Measurements from ENCODE around the gene DEDD. TPM values are rescaled to one million over a fixed set of nuclear protein-coding genes. Genes with fewer than 3 reads are reported as not detected.
A peak's percentile ranks its signal among the peaks of the same experiment; 100 is the strongest.

DEDD gene
- total RNA-seq, 2 experiments from 2014 or later, result 33.9 to 44.9 TPM

DNA sequence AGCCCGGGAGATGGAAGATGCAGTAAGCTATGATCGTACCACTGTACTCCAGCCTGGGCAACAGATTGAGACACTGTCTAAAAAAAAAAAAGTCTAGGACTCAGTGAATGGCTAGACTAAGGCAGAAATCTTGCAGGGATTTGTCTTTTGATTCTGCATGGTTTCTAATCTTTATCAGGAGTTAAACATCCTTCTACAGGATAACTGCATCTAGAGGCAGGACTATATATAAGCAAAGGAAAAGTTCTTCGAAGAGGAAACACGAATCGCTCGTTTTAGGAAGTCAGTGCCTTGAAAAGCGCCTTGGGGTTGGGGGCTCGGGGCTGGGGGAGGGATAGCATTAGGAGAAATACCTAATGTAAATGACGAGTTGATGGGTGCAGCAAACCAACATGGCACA is 20.7 kb upstream of the DEDD start:
- Mint-ChIP-seq H3K4me1 (peaks cover 16% of the 10 kb centered on the region), H3K4me3 (peak overlapping the region; percentile 94), H3K27me3 (no peaks in the 10 kb centered on the region), H3K36me3 (ENCODE audit: low read depth) (peaks cover 8% of the 10 kb centered on the region), H3K27ac (peak overlapping the region; percentile 89), H3K9me3 (ENCODE audit: low read depth) (no peaks in the 10 kb centered on the region)
- CTCF ChIA-PET, result interaction anchor here (0.7 to 2.7 kb wide), 9 partner anchors 13 to 229 kb away, joined by 3 to 14 read pairs (median 5); partner anchors contain the start of genes DEDD, NIT1, PFDN2 and PPOX
- DNase-seq (no peak), ATAC-seq (peak; percentile 6)
- intact Hi-C loops (cut with DNase I, micrococcal nuclease), result loop anchor here (1.0 to 5.0 kb wide), 6 partner anchors 20 to 106 kb away; partner anchors contain the start of genes DEDD (in 2 of the 2), ARHGAP30 (in 1 of the 2), NIT1 (in 1 of the 2) and PFDN2 (in 1 of the 2)
- POLR2A ChIA-PET, result interaction anchor here (0.6 to 2.6 kb wide), 6 partner anchors 12 to 83 kb away, joined by 5 to 13 read pairs (median 6); partner anchors contain the start of genes ARHGAP30, DEDD, NIT1 and PFDN2

DNA sequence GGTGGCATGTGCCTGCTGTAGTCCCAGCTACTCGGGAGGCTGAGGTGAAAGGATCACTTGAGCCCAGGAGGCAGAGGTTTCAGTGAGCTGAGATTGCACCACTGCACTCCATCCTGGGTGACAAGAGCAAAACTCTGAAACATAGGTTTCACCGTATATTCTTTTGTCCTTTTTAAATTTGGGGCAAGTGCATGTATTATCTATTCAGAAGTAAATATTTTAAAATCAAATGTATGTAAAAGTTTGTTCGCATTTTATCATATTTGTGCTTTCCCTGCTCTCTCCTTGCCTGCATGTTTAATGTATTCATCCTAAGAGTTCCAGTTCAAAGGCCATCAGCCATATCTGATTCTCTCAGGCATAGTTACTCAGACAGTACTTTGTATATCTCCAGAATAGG is 13.4 kb upstream of the DEDD start:
- POLR2A ChIA-PET, result interaction anchor here (0.8 kb wide), 1 partner anchor 107 kb away, joined by 3 read pairs; the partner anchor contains the start of gene TSTD1
- CTCF ChIA-PET, result interaction anchor here (0.8 to 1.1 kb wide), 2 partner anchors 9 to 20 kb away, joined by 3 to 4 read pairs; partner anchors contain the start of gene PPOX
- Mint-ChIP-seq H3K4me1 (no peaks in the 10 kb centered on the region), H3K27me3 (no peaks in the 10 kb centered on the region), H3K27ac (no peak overlapping the region), H3K4me3 (no peak overlapping the region), H3K9me3 (ENCODE audit: low read depth) (no peaks in the 10 kb centered on the region), H3K36me3 (ENCODE audit: low read depth) (no peaks in the 10 kb centered on the region)
- no peak for DNase-seq
- ATAC-seq, result no peak
- intact Hi-C loops (cut with DNase I, micrococcal nuclease), result no loop called here

DNA sequence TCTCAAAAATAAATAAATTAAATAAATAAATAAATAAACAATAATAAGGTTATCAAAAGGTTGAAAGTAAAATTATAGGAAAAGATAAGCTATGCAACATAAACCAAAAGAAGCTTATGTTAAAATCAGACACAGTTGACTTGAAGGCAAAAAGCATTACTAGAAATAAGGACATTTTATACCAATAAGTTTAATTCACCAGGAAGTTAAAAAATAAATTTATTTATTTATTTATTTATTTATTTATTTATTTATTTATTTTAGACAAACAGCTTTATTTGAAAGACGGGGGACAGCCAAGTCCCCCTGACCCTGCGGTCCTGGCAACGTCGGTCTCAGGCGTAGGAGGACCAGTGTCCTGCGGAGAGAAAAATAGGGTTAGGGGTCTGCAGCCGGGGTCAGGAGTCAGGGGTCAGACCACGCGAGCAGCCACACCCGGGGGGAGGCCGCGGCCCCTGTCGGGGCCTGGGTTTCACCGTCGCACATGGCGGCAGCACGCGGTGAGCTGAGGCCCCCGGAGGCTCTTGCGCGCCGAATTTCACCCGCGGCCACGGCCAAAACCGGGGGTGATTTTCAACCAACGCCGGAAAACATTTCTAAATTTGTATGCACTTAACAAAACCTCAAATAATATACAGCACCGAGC is 8.4 kb upstream of the DEDD start:
- Mint-ChIP-seq H3K27me3 (no peaks in the 10 kb centered on the region), H3K36me3 (ENCODE audit: low read depth) (no peaks in the 10 kb centered on the region), H3K27ac (no peak overlapping the region), H3K4me1 (no peaks in the 10 kb centered on the region), H3K9me3 (ENCODE audit: low read depth) (no peaks in the 10 kb centered on the region), H3K4me3 (no peak overlapping the region)
- POLR2A ChIA-PET, result no interaction called here
- DNase-seq, result no peak
- no peak for ATAC-seq
- CTCF ChIA-PET, result interaction anchor here (0.6 to 1.7 kb wide), 14 partner anchors 13 to 520 kb away, joined by 3 to 7 read pairs (median 4); partner anchors contain the start of gene USF1
- intact Hi-C loops (cut with DNase I, micrococcal nuclease), result loop anchor here in 1 of 2 experiments (5.0 kb wide), 1 partner anchor 34 kb away; no protein-coding TSS in a partner anchor

GRCh38 chr1:161139766-161140165 is 7.3 kb upstream of the DEDD start:
- peak; percentile 61 for DNase-seq
- H3K4me3 Mint-ChIP-seq, result no peak overlapping the region
- intact Hi-C loops (cut with DNase I, micrococcal nuclease), result loop anchor here in 1 of 2 experiments (1.0 to 5.0 kb wide), 3 partner anchors 32 to 142 kb away; no protein-coding TSS in a partner anchor
- ATAC-seq, result peak; percentile 53
- peaks cover 3% of the 10 kb centered on the region for H3K36me3 Mint-ChIP-seq (ENCODE audit: low read depth)
- no peak overlapping the region for H3K27ac Mint-ChIP-seq
- POLR2A ChIA-PET, result interaction anchor here (0.7 kb wide), 1 partner anchor 899 kb away, joined by 3 read pairs; no protein-coding TSS in a partner anchor
- CTCF ChIA-PET, result interaction anchor here (0.8 to 3.1 kb wide), 5 partner anchors 34 to 187 kb away, joined by 3 to 11 read pairs (median 4); partner anchors contain the start of gene ARHGAP30
- no peaks in the 10 kb centered on the region for H3K9me3 Mint-ChIP-seq (ENCODE audit: low read depth)
- H3K4me1 Mint-ChIP-seq, result peaks cover 3% of the 10 kb centered on the region
- H3K27me3 Mint-ChIP-seq, result no peaks in the 10 kb centered on the region

DNA sequence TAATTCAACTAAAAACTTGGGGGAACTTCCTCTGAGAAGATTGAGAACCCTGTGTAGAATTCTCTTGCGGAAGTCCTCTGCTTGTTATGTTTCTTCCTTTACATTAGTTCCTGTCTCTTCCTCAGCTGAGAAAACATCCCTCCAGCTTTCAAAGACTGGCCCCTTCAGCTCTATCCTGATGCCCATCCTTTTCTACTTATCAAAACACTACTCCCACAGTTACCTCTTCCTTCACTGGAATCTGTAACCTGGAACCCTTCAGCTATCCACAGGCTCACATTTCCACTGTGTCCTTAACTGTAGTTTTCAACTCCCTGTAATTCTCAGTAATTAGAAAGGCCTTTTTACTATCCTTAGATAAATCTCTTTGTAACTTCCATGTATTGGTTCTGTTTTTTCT is 6.0 kb upstream of the DEDD start:
- ChIA-PET POLR2A (interaction anchor here (0.6 kb wide), 2 partner anchors 45 to 78 kb away, joined by 5 to 7 read pairs; no protein-coding TSS in a partner anchor), CTCF (interaction anchor here (0.6 to 3.1 kb wide), 13 partner anchors 8 to 150 kb away, joined by 3 to 11 read pairs (median 4); partner anchors contain the start of genes ARHGAP30, F11R and UFC1)
- ATAC-seq, result no peak
- Mint-ChIP-seq H3K27me3 (no peaks in the 10 kb centered on the region), H3K9me3 (ENCODE audit: low read depth) (no peaks in the 10 kb centered on the region), H3K27ac (peak overlapping the region; percentile 21), H3K4me1 (peaks cover 3% of the 10 kb centered on the region), H3K4me3 (no peak overlapping the region), H3K36me3 (ENCODE audit: low read depth) (peaks cover 3% of the 10 kb centered on the region)
- DNase-seq, result no peak
- intact Hi-C loops (cut with DNase I, micrococcal nuclease), result no loop called here

DNA sequence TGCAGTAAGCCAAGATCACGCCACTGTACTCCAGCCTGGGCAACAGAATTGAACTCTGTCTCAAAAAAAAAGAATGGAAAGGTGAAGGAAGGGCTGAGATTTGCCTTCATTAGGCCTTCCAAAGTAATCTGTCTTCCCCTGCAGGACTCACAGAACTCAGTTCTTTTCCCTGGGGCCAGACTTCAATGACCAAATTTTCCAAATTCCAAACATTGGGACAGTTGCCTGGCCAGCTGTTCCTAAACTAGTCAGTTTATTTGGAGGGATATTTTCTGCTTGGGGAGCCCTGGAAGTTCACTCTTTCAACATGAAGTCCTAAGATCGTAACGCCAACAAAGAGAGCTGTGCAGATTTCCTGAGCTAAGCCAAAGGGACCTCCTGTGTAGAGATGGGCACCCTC is 5.4 kb upstream of the DEDD start:
- H3K36me3 Mint-ChIP-seq (ENCODE audit: low read depth), result peaks cover 3% of the 10 kb centered on the region
- no peak overlapping the region for H3K27ac Mint-ChIP-seq
- no peak overlapping the region for H3K4me3 Mint-ChIP-seq
- DNase-seq, result no peak
- ChIA-PET POLR2A (no interaction called here), CTCF (interaction anchor here (0.6 to 3.1 kb wide), 12 partner anchors 8 to 149 kb away, joined by 3 to 11 read pairs (median 4); partner anchors contain the start of genes ARHGAP30, F11R and UFC1)
- intact Hi-C loops (cut with DNase I, micrococcal nuclease), result no loop called here
- no peaks in the 10 kb centered on the region for H3K27me3 Mint-ChIP-seq
- H3K4me1 Mint-ChIP-seq, result peaks cover 3% of the 10 kb centered on the region
- ATAC-seq, result no peak
- no peaks in the 10 kb centered on the region for H3K9me3 Mint-ChIP-seq (ENCODE audit: low read depth)

DNA sequence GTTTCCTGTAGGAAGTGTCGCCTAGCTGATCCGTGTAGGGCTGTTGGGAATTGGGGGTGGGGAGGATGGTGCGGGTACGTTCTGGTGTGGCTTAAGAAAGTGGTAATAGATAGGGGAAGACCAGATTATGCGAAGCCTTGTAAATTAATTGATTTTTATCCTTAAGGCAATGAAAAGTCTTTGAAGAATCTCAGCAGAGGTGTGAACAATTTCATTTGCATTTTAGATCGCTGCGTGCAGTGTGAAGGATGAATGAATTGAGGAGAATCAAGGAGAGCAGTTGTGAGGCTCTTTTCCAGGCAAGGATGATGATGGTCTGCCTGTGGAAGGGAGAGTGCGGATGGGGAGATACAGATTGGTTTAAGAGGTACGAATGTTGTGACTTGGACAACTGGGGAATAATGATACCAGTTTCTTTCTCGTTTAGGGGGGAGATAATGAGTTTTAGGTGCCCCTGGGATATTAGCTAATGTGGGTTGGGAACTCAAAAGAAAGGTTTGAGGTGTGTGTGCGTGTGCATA is 813 bp upstream of the DEDD start:
- intact Hi-C loops (cut with DNase I, micrococcal nuclease), result loop anchor here (2.0 kb wide), 3 partner anchors 20 to 94 kb away; partner anchors contain the start of genes KLHDC9 (in 2 of the 2), TSTD1 (in 1 of the 2) and UFC1 (in 1 of the 2)
- Mint-ChIP-seq H3K4me1 (peaks cover 37% of the 10 kb centered on the region), H3K27me3 (no peaks in the 10 kb centered on the region), H3K4me3 (no peak overlapping the region), H3K36me3 (ENCODE audit: low read depth) (peaks cover 33% of the 10 kb centered on the region), H3K27ac (no peak overlapping the region), H3K9me3 (ENCODE audit: low read depth) (no peaks in the 10 kb centered on the region)
- ChIA-PET POLR2A (interaction anchor here (0.6 to 2.9 kb wide), 10 partner anchors 13 to 112 kb away, joined by 3 to 15 read pairs (median 5); partner anchors contain the start of genes ARHGAP30, B4GALT3, F11R and NIT1), CTCF (interaction anchor here (0.9 to 2.7 kb wide), 9 partner anchors 9 to 108 kb away, joined by 3 to 14 read pairs (median 4); partner anchors contain the start of genes PPOX, TOMM40L and UFC1)
- DNase-seq, result no peak
- peak; percentile 2 for ATAC-seq

- Mint-ChIP-seq H3K27me3 (no peaks in the 10 kb centered on the region), H3K27ac (peak overlapping the region; percentile 62), H3K36me3 (ENCODE audit: low read depth) (peaks cover 47% of the 10 kb centered on the region), H3K9me3 (ENCODE audit: low read depth) (no peaks in the 10 kb centered on the region), H3K4me1 (peaks cover 51% of the 10 kb centered on the region), H3K4me3 (no peak overlapping the region)
- DNase-seq (peak; percentile 45), ATAC-seq (no peak)
- CTCF ChIA-PET, result interaction anchor here (1.1 to 2.7 kb wide), 9 partner anchors 12 to 111 kb away, joined by 3 to 14 read pairs (median 4); partner anchors contain the start of genes PPOX, TOMM40L and UFC1
- POLR2A ChIA-PET, result interaction anchor here (0.6 to 2.9 kb wide), 10 partner anchors 11 to 111 kb away, joined by 3 to 15 read pairs (median 5); partner anchors contain the start of genes B4GALT3, F11R, NIT1 and PFDN2
- intact Hi-C loops (cut with DNase I, micrococcal nuclease), result loop anchor here (1.0 to 2.0 kb wide), 15 partner anchors 12 to 259 kb away; partner anchors contain the start of genes KLHDC9 (in 2 of the 2), UFC1 (in 2 of the 2), B4GALT3 (in 1 of the 2) and NDUFS2 (in 1 of the 2)
These were observed 701 bp downstream of the DEDD start for GRCh38 chr1:161131523-161132409.

GRCh38 chr1:161130266-161130665 is 2.2 kb downstream of the DEDD start:
- Mint-ChIP-seq H3K27ac (peak overlapping the region; percentile 62), H3K36me3 (ENCODE audit: low read depth) (peaks cover 57% of the 10 kb centered on the region), H3K9me3 (ENCODE audit: low read depth) (no peaks in the 10 kb centered on the region), H3K27me3 (no peaks in the 10 kb centered on the region), H3K4me3 (no peak overlapping the region), H3K4me1 (peaks cover 57% of the 10 kb centered on the region)
- POLR2A ChIA-PET, result interaction anchor here (1.5 kb wide), 1 partner anchor 12 kb away, joined by 7 read pairs; the partner anchor contains the start of genes NIT1 and PFDN2
- DNase-seq (no peak), ATAC-seq (no peak)
- CTCF ChIA-PET, result interaction anchor here (0.5 to 1.5 kb wide), 3 partner anchors 8 to 184 kb away, joined by 3 to 4 read pairs (median 4); partner anchors contain the start of genes PPOX and SDHC
- intact Hi-C loops (cut with DNase I, micrococcal nuclease), result no loop called here
